Non-pigmented ciliary epithelial cell (primary cell): ENCODE measurements around the gene NXPH3.
"Not testable (repeated sequence)": the region's sequence is repeated elsewhere in the genome, so short reads cannot be mapped to it uniquely, and the experiment has no call there.

Experiments used
- DNase-seq: peaks from one replicate; pipeline ENCODE4 v3.0.0-alpha.2; 2010; ENCODE audit warnings: low read depth

NXPH3 gene

GRCh38 chr17:49575679-49576087 is at the start of gene NXPH3:
Gene NXPH3 (plus strand): TSS chr17:49575871. CDS start chr17:49576220, 349 bp downstream.
- DNase-seq, result no peak

DNA sequence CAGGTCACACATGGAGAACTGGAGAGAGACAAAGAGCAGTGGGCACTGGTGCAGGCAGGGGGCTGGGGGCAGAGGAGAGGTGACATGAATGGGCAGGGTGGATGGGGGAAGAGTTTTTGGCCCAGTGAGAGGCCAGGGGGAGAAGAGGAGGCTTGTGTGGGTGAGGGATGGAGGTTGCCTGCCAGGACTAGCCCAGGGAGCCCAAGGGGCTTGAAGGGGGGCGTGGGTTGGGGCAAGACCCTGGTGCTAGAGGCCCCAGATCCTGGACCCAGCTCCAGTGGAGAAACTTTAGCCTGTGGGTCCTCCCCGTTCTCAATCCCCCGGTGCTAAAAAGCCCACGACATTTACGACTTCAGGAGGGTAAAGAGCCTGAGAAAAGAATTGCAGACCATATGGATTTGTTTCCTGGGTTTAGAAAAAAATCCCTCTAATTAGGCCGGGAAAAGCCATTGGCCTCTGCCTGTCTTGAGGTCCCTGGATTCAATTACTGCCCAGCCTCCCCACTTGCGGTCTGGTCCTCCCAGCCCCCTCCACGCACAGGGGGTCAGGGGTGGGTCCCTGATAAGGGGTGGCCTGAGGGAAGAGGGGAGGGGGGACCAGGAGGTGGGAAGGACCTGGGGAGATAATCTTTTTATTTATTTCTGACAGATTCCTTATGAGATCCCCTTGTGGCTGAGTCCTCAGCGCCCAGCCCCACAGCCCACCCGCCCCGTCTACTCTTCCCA is 47.6 kb upstream of the NXPH3 start:
- no peak for DNase-seq

DNA sequence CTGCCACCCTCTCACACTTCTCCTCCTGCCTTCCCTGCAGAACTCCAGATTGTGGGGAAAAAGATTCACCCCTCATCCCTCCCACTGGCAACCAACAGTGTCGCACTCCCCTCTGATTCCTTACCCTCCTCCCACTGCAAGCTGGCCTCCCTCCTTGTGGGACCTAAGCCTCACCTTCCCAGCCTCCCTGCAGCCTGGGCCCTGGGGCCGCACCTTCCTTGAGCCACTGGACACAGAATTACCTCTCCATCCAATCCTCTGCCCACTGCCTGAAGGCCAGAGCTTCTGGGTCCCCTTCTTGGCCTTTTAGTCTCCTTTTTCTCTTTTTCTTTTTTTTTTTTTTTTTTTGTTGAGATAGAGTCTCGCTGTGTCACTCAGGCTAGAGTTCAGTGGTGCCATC is 46.7 kb upstream of the NXPH3 start:
- DNase-seq, result no peak

GRCh38 chr17:49530118-49530517 is 45.6 kb upstream of the NXPH3 start:
- DNase-seq, result no peak

GRCh38 chr17:49543860-49544259 is 31.8 kb upstream of the NXPH3 start:
- DNase-seq, result no peak

DNA sequence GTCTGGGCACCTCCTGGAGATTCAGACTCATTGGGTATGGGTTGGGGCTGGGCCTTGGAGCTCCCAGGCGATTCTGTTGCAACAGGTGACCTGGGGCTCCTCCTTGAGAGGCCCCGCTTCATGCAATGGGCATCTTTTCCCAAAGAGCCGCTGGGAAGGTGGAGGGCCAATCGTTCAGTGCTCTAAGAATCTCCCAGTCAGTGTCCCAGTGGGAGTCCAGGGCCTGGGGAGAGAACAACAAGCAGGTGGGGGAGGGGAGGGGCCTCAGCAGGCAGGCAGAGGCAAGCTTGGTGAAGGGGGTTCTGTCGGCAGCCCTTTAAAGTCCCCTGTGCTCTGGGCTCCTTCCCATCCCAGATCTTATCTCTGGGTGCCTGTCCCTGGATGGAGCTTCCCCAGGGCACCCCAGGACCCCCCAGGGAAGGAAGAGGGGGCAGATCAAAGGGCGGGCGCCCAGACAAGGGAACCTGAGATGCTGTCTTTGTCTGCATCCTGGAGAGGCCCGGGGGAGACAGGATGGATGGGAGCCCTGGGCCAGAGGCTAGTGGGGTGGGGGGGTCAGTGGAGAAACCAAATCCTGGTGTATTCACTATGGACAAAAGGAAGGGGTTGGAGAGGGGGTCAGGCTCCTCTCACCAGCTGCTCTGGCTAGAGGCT is 30.5 kb upstream of the NXPH3 start:
- no peak for DNase-seq

DNA sequence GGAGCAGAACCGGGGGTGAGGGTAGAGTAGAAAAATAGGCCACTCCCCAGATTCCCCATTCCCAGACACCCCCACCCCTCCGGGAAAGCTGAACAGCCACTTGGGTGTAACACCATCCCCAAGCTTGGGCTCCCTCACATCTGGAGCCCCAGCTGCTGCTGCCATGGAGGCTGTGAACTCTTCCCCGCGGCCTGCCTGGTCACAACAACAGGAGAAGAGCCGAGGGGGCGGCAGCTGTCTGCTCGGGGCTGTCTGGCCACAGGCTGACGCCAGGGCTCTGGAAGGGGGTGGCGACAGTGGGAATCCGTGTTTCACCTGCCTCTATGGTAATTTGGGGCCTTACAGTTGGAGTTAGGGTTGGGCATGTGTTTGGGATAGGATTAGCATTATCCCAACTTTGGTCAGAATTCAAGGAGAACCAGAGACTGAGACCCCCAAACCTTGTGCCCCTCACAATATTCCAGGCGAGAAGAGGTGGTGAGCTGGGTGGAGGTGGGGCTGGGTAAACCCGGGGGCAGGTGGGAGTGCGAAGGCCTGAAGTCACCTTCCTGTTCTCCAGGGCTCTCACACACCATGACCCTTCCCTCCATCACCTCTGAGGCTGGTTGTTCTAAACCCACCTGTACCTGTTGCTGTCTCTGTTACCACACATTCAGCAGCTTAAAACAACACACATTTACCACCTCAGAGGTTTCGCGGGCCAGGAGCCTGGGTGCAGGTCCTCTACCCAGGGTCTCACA is 29.7 kb upstream of the NXPH3 start:
- no peak for DNase-seq

GRCh38 chr17:49546546-49547535 is 28.8 kb upstream of the NXPH3 start:
- DNase-seq, result no peak

DNA sequence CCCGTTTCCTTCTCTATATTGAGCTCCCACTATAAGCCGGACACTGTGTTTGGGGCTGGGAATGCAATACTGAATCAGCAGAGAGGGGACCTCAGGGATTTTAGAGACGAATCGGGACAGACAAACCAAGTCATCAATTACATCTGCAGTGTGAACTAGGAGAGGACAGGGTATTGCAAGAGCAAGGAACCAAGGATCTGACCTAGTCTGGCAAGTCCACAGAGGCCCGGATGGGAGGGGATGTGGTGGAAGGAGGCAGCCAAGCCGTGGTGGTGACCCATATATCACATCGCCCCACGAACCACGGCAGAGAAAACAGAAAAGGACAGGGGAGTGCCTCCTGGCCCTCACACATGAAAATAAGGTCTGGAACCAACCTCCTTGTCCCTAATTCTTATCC is 28.1 kb upstream of the NXPH3 start:
- DNase-seq, result no peak

DNA sequence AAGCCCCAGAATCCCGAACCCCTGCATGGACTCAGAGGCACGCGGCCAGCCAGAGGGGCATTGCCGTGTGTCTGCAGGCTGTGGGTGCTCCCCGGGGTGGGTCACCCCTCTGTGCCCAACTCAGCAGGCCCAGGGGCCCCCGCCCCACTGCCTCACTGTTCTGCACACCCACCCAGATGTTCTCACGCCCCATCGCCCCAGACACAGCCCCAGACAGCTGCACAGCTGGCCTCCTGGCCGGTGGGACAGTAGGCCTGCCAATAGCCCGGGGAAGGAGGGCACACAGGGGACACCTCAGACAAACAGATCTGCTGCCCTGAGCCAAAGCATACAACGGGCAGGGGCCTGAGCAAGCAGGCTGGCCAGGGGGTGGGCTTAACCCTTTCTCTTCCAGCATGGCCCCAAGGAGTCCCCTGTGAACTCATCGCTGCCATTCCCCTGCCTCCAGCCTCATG is 27.6 kb upstream of the NXPH3 start:
- DNase-seq, result no peak

DNA sequence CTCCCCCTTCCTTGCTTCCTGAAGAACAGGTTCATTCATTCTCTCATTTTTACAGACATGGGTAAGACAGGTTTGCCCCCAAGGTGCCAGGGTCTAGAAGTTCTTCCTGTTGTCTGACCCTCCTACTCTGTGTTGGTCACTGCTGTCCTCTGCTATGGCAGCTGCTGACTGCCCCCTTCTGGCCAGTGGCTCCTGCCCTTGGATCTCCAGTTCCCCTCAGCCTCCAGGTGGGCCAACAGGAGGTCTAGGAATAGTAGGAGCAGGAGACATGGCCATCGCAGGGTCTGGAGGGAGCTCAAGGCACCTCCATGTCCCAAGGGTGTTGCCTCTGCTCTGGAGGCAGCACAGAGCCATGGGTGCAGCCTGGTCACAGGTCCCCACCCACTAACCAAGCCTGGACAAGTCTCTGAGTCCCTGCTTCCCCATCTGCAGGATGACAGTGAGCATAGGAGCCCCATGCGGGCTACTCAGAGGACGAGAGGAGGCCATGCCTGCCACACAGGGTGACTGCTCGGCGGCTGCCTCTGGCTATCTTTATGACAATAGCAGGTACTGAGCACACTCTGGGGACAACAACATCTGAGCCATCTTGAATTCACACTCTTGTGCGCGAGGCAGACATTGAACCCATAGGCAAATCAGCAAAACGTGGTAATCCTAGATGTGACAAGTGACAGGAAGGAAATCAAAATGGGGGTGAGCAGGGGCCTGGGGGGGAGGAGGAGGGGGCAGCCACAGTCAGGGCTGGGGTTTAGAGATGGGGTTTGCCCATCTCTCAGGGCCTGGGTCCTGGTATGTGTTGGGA is 27.0 kb upstream of the NXPH3 start:
- DNase-seq, result no peak

DNA sequence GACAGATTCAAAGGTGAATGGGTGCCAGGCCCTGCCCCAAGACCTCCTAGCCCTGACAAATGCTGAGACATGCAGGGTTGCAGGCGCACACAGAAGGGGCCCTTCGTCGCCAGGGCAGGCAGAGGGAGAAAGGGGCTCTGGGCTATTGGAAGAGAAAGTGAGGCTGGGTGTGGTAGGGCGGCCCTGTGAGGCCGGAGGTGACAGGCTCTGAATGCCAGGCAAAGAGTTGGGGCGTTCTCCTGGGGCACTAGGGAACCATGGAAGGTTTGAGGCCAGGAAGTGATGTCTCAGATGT is 26.4 kb upstream of the NXPH3 start:
- no peak for DNase-seq

GRCh38 chr17:49549691-49550678 is 25.7 kb upstream of the NXPH3 start:
- DNase-seq, result no peak

DNA sequence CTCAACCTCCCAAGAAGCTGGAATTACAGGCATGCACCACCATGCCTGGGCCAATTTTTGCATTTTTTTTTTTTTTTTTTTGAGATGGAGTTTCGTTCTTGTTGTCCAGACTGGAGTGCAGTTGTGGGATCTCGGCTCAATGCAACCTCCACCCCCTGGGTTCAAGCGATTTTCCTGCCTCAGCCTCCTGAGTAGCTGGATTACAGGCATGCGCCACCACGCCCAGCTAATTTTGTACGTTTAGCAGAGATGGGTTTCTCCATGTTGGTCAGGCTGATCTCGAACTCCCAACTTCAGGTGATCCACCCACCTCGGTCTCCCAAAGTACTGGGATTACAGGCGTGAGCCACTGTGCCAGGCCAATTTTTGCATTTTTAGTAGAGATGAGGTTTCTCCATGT is 24.9 kb upstream of the NXPH3 start:
- not testable (repeated sequence) for DNase-seq

- no peak for DNase-seq
These were observed 24.2 kb upstream of the NXPH3 start for GRCh38 chr17:49551221-49552069.

GRCh38 chr17:49552070-49552751 is 23.5 kb upstream of the NXPH3 start:
- no peak for DNase-seq

GRCh38 chr17:49553676-49554335 is 21.9 kb upstream of the NXPH3 start:
- no peak for DNase-seq
